Measurements from ENCODE around the gene GNAI1.

- no peak for TF ChIP-seq EZH2 (IDR thresholded peaks at IDR 0.05)
- TF ChIP-seq POLR2AphosphoS5 (IDR thresholded peaks at IDR 0.05; ENCODE audit: borderline replicate concordance, low read depth, low read length), result no peak
- TF ChIP-seq FOXP2 (optimal IDR thresholded peaks at IDR 0.05; ENCODE audit: control extremely low read depth, extremely low read length, insufficient read depth), result no peak
Measured at GRCh38 chr7:80132594-80132993, 2.0 kb upstream of the GNAI1 start.
